ENCODE data around the gene PTH2R. TPM values are rescaled to one million over a fixed set of nuclear protein-coding genes. Genes with fewer than 3 reads are reported as not detected.
"Not testable (repeated sequence)": the region's sequence is repeated elsewhere in the genome, so short reads cannot be mapped to it uniquely, and the experiment has no call there.

Gene PTH2R
- total and polyA plus RNA-seq, 2 of the 4 experiments (the other 2 are of a cell fraction): under 0.01 TPM; not detected in 1

GRCh38 chr2:208481945-208482344, 75.4 kb downstream of the PTH2R start:
- H3K9ac ChIP-seq (ENCODE audit: low read depth, low read length); H3K4me1 ChIP-seq (ENCODE audit: control insufficient read depth, insufficient read depth, low read length); intact Hi-C loops (cut with micrococcal nuclease); H3K27me3 ChIP-seq (ENCODE audit: control insufficient read depth, insufficient read depth, low read length); H4K20me1 ChIP-seq (ENCODE audit: insufficient read depth, low read length); H3K4me3 ChIP-seq (ENCODE audit: insufficient read depth, low read depth, low read length); BruUV-seq (replicated peaks); H2AK9ac ChIP-seq (replicated peaks; ENCODE audit: low read depth, low read length, poor library complexity); H3K56ac ChIP-seq (ENCODE audit: extremely low read depth, insufficient read depth, low read length); H3K14ac ChIP-seq (replicated peaks; ENCODE audit: low read depth, low read length); H3K27ac ChIP-seq (ENCODE audit: insufficient read depth, low read length); H2BK20ac ChIP-seq (ENCODE audit: low read depth, low read length); H2BK15ac ChIP-seq (ENCODE audit: low read depth, low read length); H3K4ac ChIP-seq (ENCODE audit: low read depth, low read length); dilution Hi-C loops (cut with HindIII; ENCODE audit: low sequenced_read_pairs, unreplicated experiment); H4K5ac ChIP-seq (ENCODE audit: low read depth, low read length); ATAC-seq (ENCODE audit: low read depth); POLR2A ChIA-PET (ENCODE audit: unreplicated experiment); H3K9me1 ChIP-seq (ENCODE audit: insufficient read depth, low read length); CTCF ChIA-PET; H2AFZ ChIP-seq (replicated peaks; ENCODE audit: low read length, poor library complexity); H3K79me1 ChIP-seq (ENCODE audit: low read depth in 1 of 2, low read length in 2 of 2); DNase-seq; H3K23ac ChIP-seq (ENCODE audit: low read depth, low read length); H3K4me2 ChIP-seq (ENCODE audit: low read depth, low read length); H2BK5ac ChIP-seq (ENCODE audit: low read depth, low read length, poor library complexity, severe bottlenecking); H4K91ac ChIP-seq (ENCODE audit: insufficient read depth, low read depth, low read length); H3K36me3 ChIP-seq (ENCODE audit: control insufficient read depth, insufficient read depth, low read length); H4K8ac ChIP-seq (ENCODE audit: low read depth in 2 of 2, low read length in 2 of 2); H2AK5ac ChIP-seq (ENCODE audit: low read depth, low read length); in situ Hi-C loops (cut with MboI; ENCODE audit: low sequenced_read_pairs); H3K18ac ChIP-seq (ENCODE audit: low read depth, low read length); H2BK120ac ChIP-seq (ENCODE audit: low read depth, low read length): not testable (repeated sequence)
- peak; percentile 86 for TF ChIP-seq MAFK (IDR thresholded peaks at IDR 0.05; ENCODE audit: low read depth, low read length)
- peaks cover 16% of the 10 kb centered on the region for H3K9me3 ChIP-seq (ENCODE audit: control insufficient read depth, insufficient read depth, low read length)
- WGBS, 2 experiments (ENCODE audit: extremely low coverage in 2 of 2, insufficient read length in 1 of 2): no CpG with 5 or more reads among the region's 5 CpGs

DNA sequence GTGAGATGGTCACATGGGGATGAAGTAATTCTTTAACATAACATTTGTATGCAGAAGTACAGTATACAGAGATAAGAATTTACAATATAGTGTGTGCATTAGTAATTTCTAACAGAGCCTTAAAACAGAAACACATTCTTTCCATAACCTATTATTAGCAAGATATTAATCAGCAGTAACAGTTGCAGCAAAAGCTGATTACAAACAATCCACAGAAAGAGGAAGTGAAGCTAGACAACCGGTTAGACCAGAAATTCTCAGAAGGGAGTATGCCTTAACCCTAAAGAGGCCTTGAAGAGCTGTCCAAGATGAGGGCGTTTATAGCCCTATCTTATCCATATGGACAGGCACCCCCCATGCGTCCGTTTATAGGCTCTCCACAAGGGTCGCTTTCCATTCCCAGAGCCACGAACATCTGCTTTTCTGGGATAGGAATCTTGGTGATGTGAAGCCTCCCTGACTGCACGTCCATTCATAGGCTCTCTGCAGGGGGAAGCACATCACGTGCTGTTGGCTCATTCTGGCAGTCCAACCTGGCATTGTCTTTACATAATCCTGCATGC, 75.9 kb downstream of the PTH2R start:
- H2BK120ac ChIP-seq (ENCODE audit: low read depth, low read length); H3K4me1 ChIP-seq (ENCODE audit: control insufficient read depth, insufficient read depth, low read length); CTCF ChIA-PET; dilution Hi-C loops (cut with HindIII; ENCODE audit: low sequenced_read_pairs, unreplicated experiment); H2AK9ac ChIP-seq (replicated peaks; ENCODE audit: low read depth, low read length, poor library complexity); DNase-seq; H4K8ac ChIP-seq (ENCODE audit: low read depth in 2 of 2, low read length in 2 of 2); H3K23ac ChIP-seq (ENCODE audit: low read depth, low read length); H3K18ac ChIP-seq (ENCODE audit: low read depth, low read length); H3K56ac ChIP-seq (ENCODE audit: extremely low read depth, insufficient read depth, low read length); H3K36me3 ChIP-seq (ENCODE audit: control insufficient read depth, insufficient read depth, low read length); H2BK5ac ChIP-seq (ENCODE audit: low read depth, low read length, poor library complexity, severe bottlenecking); H3K79me1 ChIP-seq (ENCODE audit: low read depth in 1 of 2, low read length in 2 of 2); H2BK15ac ChIP-seq (ENCODE audit: low read depth, low read length); H2AK5ac ChIP-seq (ENCODE audit: low read depth, low read length); H2AFZ ChIP-seq (replicated peaks; ENCODE audit: low read length, poor library complexity); H4K91ac ChIP-seq (ENCODE audit: insufficient read depth, low read depth, low read length); ATAC-seq (ENCODE audit: low read depth); POLR2A ChIA-PET (ENCODE audit: unreplicated experiment); H3K14ac ChIP-seq (replicated peaks; ENCODE audit: low read depth, low read length); H3K27me3 ChIP-seq (ENCODE audit: control insufficient read depth, insufficient read depth, low read length); H3K4me2 ChIP-seq (ENCODE audit: low read depth, low read length); H3K9ac ChIP-seq (ENCODE audit: low read depth, low read length); H3K4ac ChIP-seq (ENCODE audit: low read depth, low read length); H2BK20ac ChIP-seq (ENCODE audit: low read depth, low read length); in situ Hi-C loops (cut with MboI; ENCODE audit: low sequenced_read_pairs); H3K27ac ChIP-seq (ENCODE audit: insufficient read depth, low read length); H3K4me3 ChIP-seq (ENCODE audit: insufficient read depth, low read depth, low read length); BruUV-seq (replicated peaks); H4K20me1 ChIP-seq (ENCODE audit: insufficient read depth, low read length); H3K9me1 ChIP-seq (ENCODE audit: insufficient read depth, low read length); intact Hi-C loops (cut with micrococcal nuclease); H4K5ac ChIP-seq (ENCODE audit: low read depth, low read length): not testable (repeated sequence)
- WGBS, 2 experiments (ENCODE audit: extremely low coverage in 2 of 2, insufficient read length in 1 of 2): no CpG with 5 or more reads among the region's 8 CpGs
- H3K9me3 ChIP-seq (ENCODE audit: control insufficient read depth, insufficient read depth, low read length): peaks cover 18% of the 10 kb centered on the region

Measured in IMR-90 (cell line).